Measurements from ENCODE around the gene DAND5. TPM values are rescaled to one million over a fixed set of nuclear protein-coding genes. Genes with fewer than 3 reads are reported as not detected.

The DAND5 gene
- total and polyA plus RNA-seq, 10 of the 15 experiments (the other 5 are each of a cell fraction or from before 2014, with no cell fraction given) = 0.06 to 0.15 (median 0.12) TPM; not detected in 5

DNA sequence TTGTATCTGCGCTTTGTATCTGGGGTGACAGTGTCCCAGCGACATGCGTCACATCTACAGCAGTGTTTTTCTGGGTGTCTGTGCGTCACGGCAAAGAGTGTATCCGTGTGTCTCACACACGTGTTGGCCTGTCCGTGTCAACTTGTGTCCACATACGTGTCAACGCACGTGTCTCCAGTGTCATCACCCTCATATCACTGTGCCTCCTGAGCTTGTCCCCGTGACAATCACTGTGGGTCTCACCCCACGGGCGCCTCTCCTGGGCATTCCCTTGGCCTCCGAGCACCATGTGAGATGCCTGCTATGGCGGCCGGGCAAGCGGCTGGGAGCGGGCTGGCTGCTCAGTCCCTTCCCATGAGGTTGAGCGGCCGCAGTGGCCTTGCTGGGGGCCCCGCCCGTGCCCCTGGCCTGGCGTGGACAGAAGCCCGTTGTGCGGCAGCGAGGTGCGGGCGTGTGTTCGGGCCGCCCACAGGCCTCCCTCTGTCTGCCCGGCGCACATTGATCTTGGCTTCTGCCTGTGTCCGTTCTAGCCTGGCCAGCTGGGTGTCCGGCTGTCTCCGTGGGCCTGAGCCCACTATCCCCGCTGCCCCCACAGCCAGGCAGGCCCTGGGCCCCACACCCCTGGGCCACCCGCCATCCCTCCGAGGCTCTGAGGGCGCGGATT, 32.3 kb downstream of the DAND5 start (continued):
- TF ChIP-seq, protein P1, sequence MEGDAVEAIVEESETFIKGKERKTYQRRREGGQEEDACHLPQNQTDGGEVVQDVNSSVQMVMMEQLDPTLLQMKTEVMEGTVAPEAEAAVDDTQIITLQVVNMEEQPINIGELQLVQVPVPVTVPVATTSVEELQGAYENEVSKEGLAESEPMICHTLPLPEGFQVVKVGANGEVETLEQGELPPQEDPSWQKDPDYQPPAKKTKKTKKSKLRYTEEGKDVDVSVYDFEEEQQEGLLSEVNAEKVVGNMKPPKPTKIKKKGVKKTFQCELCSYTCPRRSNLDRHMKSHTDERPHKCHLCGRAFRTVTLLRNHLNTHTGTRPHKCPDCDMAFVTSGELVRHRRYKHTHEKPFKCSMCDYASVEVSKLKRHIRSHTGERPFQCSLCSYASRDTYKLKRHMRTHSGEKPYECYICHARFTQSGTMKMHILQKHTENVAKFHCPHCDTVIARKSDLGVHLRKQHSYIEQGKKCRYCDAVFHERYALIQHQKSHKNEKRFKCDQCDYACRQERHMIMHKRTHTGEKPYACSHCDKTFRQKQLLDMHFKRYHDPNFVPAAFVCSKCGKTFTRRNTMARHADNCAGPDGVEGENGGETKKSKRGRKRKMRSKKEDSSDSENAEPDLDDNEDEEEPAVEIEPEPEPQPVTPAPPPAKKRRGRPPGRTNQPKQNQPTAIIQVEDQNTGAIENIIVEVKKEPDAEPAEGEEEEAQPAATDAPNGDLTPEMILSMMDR (IDR thresholded peaks at IDR 0.05 in 2 of 3, conservative IDR thresholded peaks at IDR 0.05 in 1 of 3; ENCODE audit: control insufficient read depth in 2 of 3, extremely low read depth in 1 of 3, insufficient read depth in 1 of 3, low read depth in 3 of 3, low read length in 3 of 3) = no peak
- no peak for TF ChIP-seq SREBF2 (IDR thresholded peaks at IDR 0.05; ENCODE audit: low read length)
- TF ChIP-seq, protein P2, sequence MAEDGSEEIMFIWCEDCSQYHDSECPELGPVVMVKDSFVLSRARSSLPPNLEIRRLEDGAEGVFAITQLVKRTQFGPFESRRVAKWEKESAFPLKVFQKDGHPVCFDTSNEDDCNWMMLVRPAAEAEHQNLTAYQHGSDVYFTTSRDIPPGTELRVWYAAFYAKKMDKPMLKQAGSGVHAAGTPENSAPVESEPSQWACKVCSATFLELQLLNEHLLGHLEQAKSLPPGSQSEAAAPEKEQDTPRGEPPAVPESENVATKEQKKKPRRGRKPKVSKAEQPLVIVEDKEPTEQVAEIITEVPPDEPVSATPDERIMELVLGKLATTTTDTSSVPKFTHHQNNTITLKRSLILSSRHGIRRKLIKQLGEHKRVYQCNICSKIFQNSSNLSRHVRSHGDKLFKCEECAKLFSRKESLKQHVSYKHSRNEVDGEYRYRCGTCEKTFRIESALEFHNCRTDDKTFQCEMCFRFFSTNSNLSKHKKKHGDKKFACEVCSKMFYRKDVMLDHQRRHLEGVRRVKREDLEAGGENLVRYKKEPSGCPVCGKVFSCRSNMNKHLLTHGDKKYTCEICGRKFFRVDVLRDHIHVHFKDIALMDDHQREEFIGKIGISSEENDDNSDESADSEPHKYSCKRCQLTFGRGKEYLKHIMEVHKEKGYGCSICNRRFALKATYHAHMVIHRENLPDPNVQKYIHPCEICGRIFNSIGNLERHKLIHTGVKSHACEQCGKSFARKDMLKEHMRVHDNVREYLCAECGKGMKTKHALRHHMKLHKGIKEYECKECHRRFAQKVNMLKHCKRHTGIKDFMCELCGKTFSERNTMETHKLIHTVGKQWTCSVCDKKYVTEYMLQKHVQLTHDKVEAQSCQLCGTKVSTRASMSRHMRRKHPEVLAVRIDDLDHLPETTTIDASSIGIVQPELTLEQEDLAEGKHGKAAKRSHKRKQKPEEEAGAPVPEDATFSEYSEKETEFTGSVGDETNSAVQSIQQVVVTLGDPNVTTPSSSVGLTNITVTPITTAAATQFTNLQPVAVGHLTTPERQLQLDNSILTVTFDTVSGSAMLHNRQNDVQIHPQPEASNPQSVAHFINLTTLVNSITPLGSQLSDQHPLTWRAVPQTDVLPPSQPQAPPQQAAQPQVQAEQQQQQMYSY (CRISPR knock-in tag; IDR thresholded peaks at IDR 0.05) = no peak
- TF ChIP-seq, protein P3, sequence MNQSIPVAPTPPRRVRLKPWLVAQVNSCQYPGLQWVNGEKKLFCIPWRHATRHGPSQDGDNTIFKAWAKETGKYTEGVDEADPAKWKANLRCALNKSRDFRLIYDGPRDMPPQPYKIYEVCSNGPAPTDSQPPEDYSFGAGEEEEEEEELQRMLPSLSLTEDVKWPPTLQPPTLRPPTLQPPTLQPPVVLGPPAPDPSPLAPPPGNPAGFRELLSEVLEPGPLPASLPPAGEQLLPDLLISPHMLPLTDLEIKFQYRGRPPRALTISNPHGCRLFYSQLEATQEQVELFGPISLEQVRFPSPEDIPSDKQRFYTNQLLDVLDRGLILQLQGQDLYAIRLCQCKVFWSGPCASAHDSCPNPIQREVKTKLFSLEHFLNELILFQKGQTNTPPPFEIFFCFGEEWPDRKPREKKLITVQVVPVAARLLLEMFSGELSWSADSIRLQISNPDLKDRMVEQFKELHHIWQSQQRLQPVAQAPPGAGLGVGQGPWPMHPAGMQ (IDR thresholded peaks at IDR 0.05; ENCODE audit: borderline replicate concordance) = no peak

Measured in GM12878 (cell line).